Measurements from ENCODE around the gene TMEM213.

GRCh38 chr7:138773176-138773575, 24.6 kb upstream of the TMEM213 start:
- TF ChIP-seq CTCF (IDR thresholded peaks at IDR 0.05) (no peak), POLR2A (IDR thresholded peaks at IDR 0.05; ENCODE audit: low read depth) (no peak)

Data from esophagus muscularis mucosa (tissue), 3 donors.